NT2/D1 (cell line): ENCODE measurements around the gene UNC5C.

Experiments used
- SUZ12 ChIP-seq: IDR thresholded peaks from 2 replicates; pipeline ENCODE4 v1.6.1; 2011; ENCODE audit not compliant: insufficient read length, insufficient read depth; ENCODE audit errors: extremely low read depth
- YY1 ChIP-seq: IDR thresholded peaks from 2 replicates; pipeline ENCODE4 v1.6.1; 2011; ENCODE audit not compliant: insufficient read length, insufficient read depth

GRCh38 chr4:95183656-95184408 is 364.9 kb downstream of the UNC5C start:
- no peak for TF ChIP-seq SUZ12
- no peak for TF ChIP-seq YY1
